ENCODE results near the gene TOP1. TPM values are rescaled to one million over a fixed set of nuclear protein-coding genes. Genes with fewer than 3 reads are reported as not detected.

Gene TOP1
- total and polyA plus RNA-seq, 9 of the 15 experiments (the other 6 are each of a cell fraction or from before 2014, with no cell fraction given): 26.4 to 127 (median 39.6) TPM

- TF ChIP-seq GMEB1 (CRISPR knock-in tag; IDR thresholded peaks at IDR 0.05) (no peak), WHSC1 (IDR thresholded peaks at IDR 0.05; ENCODE audit: low read length) (no peak), NUFIP1 (IDR thresholded peaks at IDR 0.05; ENCODE audit: partially characterized antibody) (no peak), ZNF282 (CRISPR knock-in tag; IDR thresholded peaks at IDR 0.05) (no peak), NEUROD1 (IDR thresholded peaks at IDR 0.05; ENCODE audit: borderline replicate concordance, low read depth, low read length, partially characterized antibody) (no peak)
- TF ChIP-seq, protein P1, sequence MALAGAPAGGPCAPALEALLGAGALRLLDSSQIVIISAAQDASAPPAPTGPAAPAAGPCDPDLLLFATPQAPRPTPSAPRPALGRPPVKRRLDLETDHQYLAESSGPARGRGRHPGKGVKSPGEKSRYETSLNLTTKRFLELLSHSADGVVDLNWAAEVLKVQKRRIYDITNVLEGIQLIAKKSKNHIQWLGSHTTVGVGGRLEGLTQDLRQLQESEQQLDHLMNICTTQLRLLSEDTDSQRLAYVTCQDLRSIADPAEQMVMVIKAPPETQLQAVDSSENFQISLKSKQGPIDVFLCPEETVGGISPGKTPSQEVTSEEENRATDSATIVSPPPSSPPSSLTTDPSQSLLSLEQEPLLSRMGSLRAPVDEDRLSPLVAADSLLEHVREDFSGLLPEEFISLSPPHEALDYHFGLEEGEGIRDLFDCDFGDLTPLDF (CRISPR knock-in tag; IDR thresholded peaks at IDR 0.05): no peak
Measured at GRCh38 chr20:41082306-41082705, 53.7 kb downstream of the TOP1 start (continued).

DNA sequence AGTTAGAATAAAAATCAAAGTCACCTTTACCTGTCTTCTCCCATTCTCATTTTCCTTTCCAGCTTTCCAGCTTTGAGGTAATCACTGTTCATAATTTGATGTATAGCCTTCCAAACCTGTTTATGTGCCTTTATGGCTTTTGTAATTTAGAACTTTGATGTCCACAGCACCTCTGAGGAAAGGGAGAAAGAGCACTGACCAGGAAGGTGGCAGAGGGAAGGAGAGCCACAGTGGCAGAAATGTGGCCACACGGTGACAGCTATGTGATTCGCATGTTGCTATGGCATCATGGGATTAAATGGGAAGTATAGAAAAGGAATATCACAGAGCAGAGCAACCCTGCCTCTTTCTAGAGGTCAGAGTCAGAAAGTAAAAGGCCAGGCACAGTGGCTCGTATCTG is 57.0 kb downstream of the TOP1 start:
- BruUV-seq (replicated peaks): TSS peak; percentile 13
- Histone ChIP-seq H3K4me3 (no peak overlapping the region), H3K9me1 (ENCODE audit: control insufficient read depth, insufficient read depth, low read length) (no peaks in the 10 kb centered on the region), H2AFZ (ENCODE audit: low read depth, low read length) (no peak overlapping the region), H3K4me2 (ENCODE audit: insufficient read depth, low read length) (no peak overlapping the region), H3K9me3 (replicated peaks; ENCODE audit: control insufficient read depth, insufficient read depth, low read depth, low read length) (no peaks in the 10 kb centered on the region), H4K20me1 (replicated peaks; ENCODE audit: control insufficient read depth, insufficient read depth, low read length) (no peaks in the 10 kb centered on the region; the same call in 1 of the 2 replicates), H3K79me2 (ENCODE audit: control insufficient read depth, insufficient read depth, low read length) (peaks cover 2% of the 10 kb centered on the region; the same call in 1 of the 3 replicates), H3K27me3 (ENCODE audit: control insufficient read depth in 2 of 2, insufficient read depth in 2 of 2, low read length in 2 of 2) (no peaks in the 10 kb centered on the region), H3K36me3 (ENCODE audit: control insufficient read depth, insufficient read depth, low read length) (peaks cover 76% of the 10 kb centered on the region), H3K4me1 (replicated peaks in 1 of 2; ENCODE audit: control insufficient read depth in 2 of 2, insufficient read depth in 2 of 2, low read length in 2 of 2) (peaks cover 9 to 17% of the 10 kb centered on the region in 2 experiments), H3K9ac (ENCODE audit: insufficient read depth in 1 of 2, low read depth in 2 of 2, low read length in 2 of 2) (no peak overlapping the region), H3K27ac (ENCODE audit: extremely low read depth, low read depth, low read length) (no peak overlapping the region; the same call in 1 of the 3 replicates)
- intact Hi-C loops (cut with micrococcal nuclease): loop anchor here (2.0 kb wide), 2 partner anchors 57 to 95 kb away; partner anchors contain the start of gene TOP1
- DNase-seq (ENCODE audit: extremely low read depth in 1 of 4, low spot score in 3 of 4) (no peak), ATAC-seq (no peak), FAIRE-seq (no peak)
- ChIA-PET POLR2A (no interaction called here), CTCF (ENCODE audit: low intra/inter-chr PET ratio) (no interaction called here)
- in situ Hi-C loops (cut with MboI): no loop called here
- no peak for TF ChIP-seq CTCFL (IDR thresholded peaks at IDR 0.05; ENCODE audit: borderline replicate concordance, insufficient read depth, low read depth, low read length, poor library complexity, severe bottlenecking)
- peak; percentile 38; the same call in 1 of the 2 replicates for TF ChIP-seq RFX1 (IDR thresholded peaks at IDR 0.05)
- 83% methylated on average over 3 of the region's 3 CpGs for WGBS (ENCODE audit: insufficient coverage, low coverage, missing lambda C conversion rate)
